HG03066 (cell line): ENCODE results near the gene RBSN.
"Not testable (repeated sequence)": the region's sequence is repeated elsewhere in the genome, so short reads cannot be mapped to it uniquely, and the experiment has no call there.

ENCODE experiments used
- ATAC-seq: cut with Tn5 transposase; IDR thresholded peaks from one replicate; pipeline ENCODE4 v1.9.1; 2021; ENCODE audit warnings: low read depth; ENCODE audit not compliant: unreplicated experiment

The RBSN gene

GRCh38 chr3:15098503-15099363, at the start of gene RBSN:
Gene RBSN, minus strand, starts transcription at chr3:15099148. Its CDS starts 3,028 bp downstream, at chr3:15096120.
- peak; percentile 86 for ATAC-seq

- no peak for ATAC-seq
Observed at GRCh38 chr3:15148614-15149013, 49.7 kb upstream of the RBSN start.

GRCh38 chr3:15136885-15137284, 37.9 kb upstream of the RBSN start:
- not testable (repeated sequence) for ATAC-seq

GRCh38 chr3:15134968-15135367, 36.0 kb upstream of the RBSN start:
- not testable (repeated sequence) for ATAC-seq

- ATAC-seq = not testable (repeated sequence)
Observed at GRCh38 chr3:15128403-15128802, 29.5 kb upstream of the RBSN start.

GRCh38 chr3:15126975-15127374, 28.0 kb upstream of the RBSN start:
- not testable (repeated sequence) for ATAC-seq

GRCh38 chr3:15122398-15122797, 23.4 kb upstream of the RBSN start:
- ATAC-seq = no peak

- ATAC-seq = no peak
Observed at GRCh38 chr3:15121936-15122335, 23.0 kb upstream of the RBSN start.

GRCh38 chr3:15120986-15121385, 22.0 kb upstream of the RBSN start:
- peak; percentile 83 for ATAC-seq

GRCh38 chr3:15117011-15117410, 18.1 kb upstream of the RBSN start:
- ATAC-seq = no peak

GRCh38 chr3:15116032-15116669, 17.2 kb upstream of the RBSN start:
- ATAC-seq = no peak

GRCh38 chr3:15114466-15115358, 15.8 kb upstream of the RBSN start:
- no peak for ATAC-seq

GRCh38 chr3:15113884-15114283, 14.9 kb upstream of the RBSN start:
- no peak for ATAC-seq

GRCh38 chr3:15113471-15113870, 14.5 kb upstream of the RBSN start:
- ATAC-seq = no peak

- ATAC-seq = no peak
Observed at GRCh38 chr3:15112011-15112410, 13.1 kb upstream of the RBSN start.

GRCh38 chr3:15110206-15110605, 11.3 kb upstream of the RBSN start:
- ATAC-seq = no peak

- ATAC-seq = no peak
Observed at GRCh38 chr3:15108869-15109268, 9.9 kb upstream of the RBSN start.

- ATAC-seq = peak; percentile 84
Observed at GRCh38 chr3:15108082-15108545, 9.2 kb upstream of the RBSN start.

GRCh38 chr3:15107075-15107947, 8.4 kb upstream of the RBSN start:
- ATAC-seq = no peak

GRCh38 chr3:15102836-15103235, 3.9 kb upstream of the RBSN start:
- no peak for ATAC-seq
